Suprapubic skin (tissue), 4 donors: ENCODE measurements around the gene STX16.

Experiments used
- POLR2A ChIP-seq, 2 donors: fragments of 450-650 bp; IDR thresholded peaks; one replicate each; pipeline ENCODE4 v1.6.1; 2017; ENCODE audit warnings: antibody characterized with exemption in 2 of 2, mild to moderate bottlenecking in 2 of 2, moderate library complexity in 2 of 2
- POLR2AphosphoS5 ChIP-seq, 3 donors: sonication (generic); formaldehyde crosslinking; IDR thresholded peaks; one replicate each; pipeline ENCODE4 v1.6.1; 2017; ENCODE audit warnings: antibody characterized with exemption in 3 of 3
- TF ChIP-seq, protein P1 (sequence below), 2 donors: fragments of 200-600 bp in 1 of 2; fragments of 450-650 bp in 1 of 2; sonication (generic) in 1 of 2; IDR thresholded peaks; one replicate each; pipeline ENCODE4 v1.5.1; 2016 to 2019; ENCODE audit warnings: antibody characterized with exemption in 2 of 2, mild to moderate bottlenecking in 1 of 2, moderate library complexity in 1 of 2

DNA sequence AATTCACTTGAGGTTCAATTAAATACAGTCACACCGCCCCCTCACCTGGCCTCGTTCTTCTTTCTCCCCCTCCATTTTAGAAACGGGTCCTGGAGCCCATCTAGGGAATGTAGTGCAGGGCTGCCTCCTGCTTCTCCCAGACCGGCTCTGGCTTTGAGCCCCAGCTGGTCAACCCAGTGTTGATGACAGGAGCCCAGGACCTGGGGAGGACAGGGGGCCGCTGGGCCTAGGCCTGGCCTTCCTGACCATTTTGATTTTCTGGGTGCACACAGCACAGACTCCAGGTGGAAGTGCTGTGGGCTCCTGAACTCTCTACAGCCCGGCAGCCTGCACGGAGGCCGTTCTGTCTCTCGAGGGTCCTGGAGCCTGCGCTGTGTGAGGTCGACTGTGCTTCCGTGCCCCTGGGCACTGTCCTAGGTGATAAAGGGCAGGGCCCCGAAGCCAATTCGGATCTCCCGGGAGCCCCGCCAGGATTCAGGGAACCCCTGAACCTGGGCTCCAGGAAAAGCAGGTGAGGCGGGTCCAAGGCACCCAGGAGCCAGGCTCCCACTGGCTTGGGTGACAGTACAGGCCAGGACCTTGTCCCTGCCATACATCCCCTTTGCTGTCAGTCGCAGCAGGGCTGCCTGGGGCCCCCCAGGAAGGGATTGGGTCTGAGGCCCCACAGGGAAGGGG is 64.9 kb downstream of the STX16 start:
- TF ChIP-seq, protein P1, sequence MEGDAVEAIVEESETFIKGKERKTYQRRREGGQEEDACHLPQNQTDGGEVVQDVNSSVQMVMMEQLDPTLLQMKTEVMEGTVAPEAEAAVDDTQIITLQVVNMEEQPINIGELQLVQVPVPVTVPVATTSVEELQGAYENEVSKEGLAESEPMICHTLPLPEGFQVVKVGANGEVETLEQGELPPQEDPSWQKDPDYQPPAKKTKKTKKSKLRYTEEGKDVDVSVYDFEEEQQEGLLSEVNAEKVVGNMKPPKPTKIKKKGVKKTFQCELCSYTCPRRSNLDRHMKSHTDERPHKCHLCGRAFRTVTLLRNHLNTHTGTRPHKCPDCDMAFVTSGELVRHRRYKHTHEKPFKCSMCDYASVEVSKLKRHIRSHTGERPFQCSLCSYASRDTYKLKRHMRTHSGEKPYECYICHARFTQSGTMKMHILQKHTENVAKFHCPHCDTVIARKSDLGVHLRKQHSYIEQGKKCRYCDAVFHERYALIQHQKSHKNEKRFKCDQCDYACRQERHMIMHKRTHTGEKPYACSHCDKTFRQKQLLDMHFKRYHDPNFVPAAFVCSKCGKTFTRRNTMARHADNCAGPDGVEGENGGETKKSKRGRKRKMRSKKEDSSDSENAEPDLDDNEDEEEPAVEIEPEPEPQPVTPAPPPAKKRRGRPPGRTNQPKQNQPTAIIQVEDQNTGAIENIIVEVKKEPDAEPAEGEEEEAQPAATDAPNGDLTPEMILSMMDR (IDR thresholded peaks at IDR 0.05): no peak
- TF ChIP-seq POLR2A (IDR thresholded peaks at IDR 0.05) (no peak), POLR2AphosphoS5 (IDR thresholded peaks at IDR 0.05) (no peak)
